H9 (cell line): Measurements from ENCODE around the gene CNMD. TPM values are rescaled to one million over a fixed set of nuclear protein-coding genes. Genes with fewer than 3 reads are reported as not detected.

ENCODE experiments used
- DNase-seq: peaks from one replicate; pipeline ENCODE4 v3.0.0-alpha.2; 2017
- H2AFZ ChIP-seq: one replicate; pipeline ENCODE4 v1.6.1; 2013; ENCODE audit warnings: mild to moderate bottlenecking, low read length, control low read depth, moderate library complexity
- H2AK5ac ChIP-seq: 2 replicates; pipeline ENCODE4 v1.6.1; 2013; ENCODE audit warnings: low read length, control low read depth, mixed read lengths; ENCODE audit not compliant: insufficient read length
- H2BK120ac ChIP-seq: one replicate; pipeline ENCODE4 v1.6.1; 2013; ENCODE audit warnings: low read depth, mild to moderate bottlenecking, low read length, control low read depth, inconsistent platforms; ENCODE audit not compliant: poor library complexity, severe bottlenecking
- H2BK12ac ChIP-seq: 2 replicates; pipeline ENCODE4 v1.6.1; 2013; ENCODE audit warnings: low read length, control low read depth, mixed read lengths, low read depth; ENCODE audit not compliant: insufficient read length
- H2BK15ac ChIP-seq: 2 replicates; pipeline ENCODE4 v1.6.1; 2013; ENCODE audit warnings: low read depth, low read length, control low read depth
- H2BK20ac ChIP-seq: one replicate; pipeline ENCODE4 v1.6.1; 2013; ENCODE audit warnings: low read depth, mild to moderate bottlenecking, low read length, control low read depth, inconsistent platforms; ENCODE audit not compliant: poor library complexity, severe bottlenecking
- H2BK5ac ChIP-seq: 2 replicates; pipeline ENCODE4 v1.6.1; 2013; ENCODE audit warnings: low read length, control low read depth, mixed read lengths; ENCODE audit not compliant: insufficient read length
- H3K14ac ChIP-seq: 2 replicates; pipeline ENCODE4 v1.6.1; 2013; ENCODE audit warnings: low read length, control low read depth; ENCODE audit not compliant: insufficient read depth
- H3K18ac ChIP-seq: 2 replicates; pipeline ENCODE4 v1.6.1; 2013; ENCODE audit warnings: low read depth, mild to moderate bottlenecking, mixed read lengths, low read length, control low read depth; ENCODE audit not compliant: insufficient read length
- H3K23ac ChIP-seq: 2 replicates; pipeline ENCODE4 v1.6.1; 2013; ENCODE audit warnings: low read length, control low read depth, mixed read lengths, low read depth; ENCODE audit not compliant: insufficient read length
- H3K23me2 ChIP-seq: 2 replicates; pipeline ENCODE4 v1.6.1; 2013; ENCODE audit warnings: low read depth, mild to moderate bottlenecking, mixed read lengths, low read length, control low read depth; ENCODE audit not compliant: insufficient read length, poor library complexity, severe bottlenecking
- H3K27ac ChIP-seq: 2 replicates; pipeline ENCODE4 v1.5.1; 2013; ENCODE audit warnings: low read length, control low read depth, mixed read lengths, low read depth; ENCODE audit not compliant: insufficient read length
- H3K27me3 ChIP-seq: 2 replicates; pipeline ENCODE4 v1.6.1; 2013; ENCODE audit warnings: low read length, control low read depth, inconsistent platforms; ENCODE audit not compliant: insufficient read depth
- H3K4ac ChIP-seq: 2 replicates; pipeline ENCODE4 v1.6.1; 2013; ENCODE audit warnings: low read depth, mild to moderate bottlenecking, control low read depth, inconsistent platforms, low read length, moderate library complexity
- H3K4me1 ChIP-seq: 2 replicates; pipeline ENCODE4 v1.6.1; 2013; ENCODE audit warnings: low read length, control low read depth, inconsistent platforms; ENCODE audit not compliant: insufficient read depth
- H3K4me2 ChIP-seq: 2 replicates; pipeline ENCODE4 v1.6.1; 2013; ENCODE audit warnings: low read length, control low read depth, mixed read lengths; ENCODE audit not compliant: insufficient read length, insufficient read depth
- H3K56ac ChIP-seq: 2 replicates; pipeline ENCODE4 v1.6.1; 2013; ENCODE audit warnings: low read depth, mild to moderate bottlenecking, mixed read lengths, low read length, control low read depth; ENCODE audit not compliant: insufficient read length
- H3K79me1 ChIP-seq: 2 replicates; pipeline ENCODE4 v1.6.1; 2013; ENCODE audit warnings: low read depth, mild to moderate bottlenecking, moderate library complexity, low read length, control low read depth, inconsistent platforms; ENCODE audit not compliant: insufficient read depth, poor library complexity, severe bottlenecking
- H3K79me2 ChIP-seq: 2 replicates; pipeline ENCODE4 v1.6.1; 2013; ENCODE audit warnings: low read length, control low read depth, inconsistent platforms; ENCODE audit not compliant: insufficient read depth
- H3K9ac ChIP-seq: 2 replicates; pipeline ENCODE4 v1.6.1; 2013; ENCODE audit warnings: low read length, control low read depth, mixed read lengths; ENCODE audit not compliant: insufficient read length; ENCODE audit errors: extremely low read depth
- H3K9me3 ChIP-seq: one replicate; pipeline ENCODE4 v1.6.1; 2013; ENCODE audit warnings: low read depth, low read length, inconsistent platforms; ENCODE audit not compliant: control insufficient read depth
- H3T11ph ChIP-seq: one replicate; pipeline ENCODE4 v1.6.1; 2013; ENCODE audit warnings: mild to moderate bottlenecking, low read length, control low read depth, inconsistent platforms
- H4K20me1 ChIP-seq: one replicate; pipeline ENCODE4 v1.6.1; 2013; ENCODE audit not compliant: control insufficient read depth, insufficient read length, insufficient read depth
- H4K5ac ChIP-seq: 2 replicates; pipeline ENCODE4 v1.6.1; 2013; ENCODE audit warnings: low read depth, mild to moderate bottlenecking, mixed read lengths, low read length, control low read depth; ENCODE audit not compliant: insufficient read length
- H4K8ac ChIP-seq: replicated peaks from 2 replicates; pipeline ENCODE4 v1.6.1; 2013; ENCODE audit warnings: low read length, control low read depth, mixed read lengths, low read depth; ENCODE audit not compliant: insufficient read length
- H4K91ac ChIP-seq: 2 replicates; pipeline ENCODE4 v1.6.1; 2013; ENCODE audit warnings: low read depth, mild to moderate bottlenecking, moderate library complexity, mixed read lengths, low read length, control low read depth; ENCODE audit not compliant: insufficient read length
- H3K27ac Mint-ChIP-seq, 3 experiments: 2 replicates in 2 of 3; 3 replicates in 1 of 3; pipeline ENCODE4 v1.8.0; 2020 to 2021; ENCODE audit warnings: mixed read lengths in 3 of 3, mild to moderate bottlenecking in 1 of 3, moderate library complexity in 1 of 3
- H3K27me3 Mint-ChIP-seq: 2 replicates; pipeline ENCODE4 v1.8.0; 2021; ENCODE audit warnings: low read depth, mild to moderate bottlenecking, moderate library complexity, mixed read lengths
- H3K36me3 Mint-ChIP-seq, 3 experiments: 2 replicates in 2 of 3; 3 replicates in 1 of 3; pipeline ENCODE4 v1.8.0; 2020 to 2021; ENCODE audit warnings: low read depth in 3 of 3, mixed read lengths in 3 of 3; ENCODE audit not compliant: insufficient read depth in 1 of 3
- H3K4me1 Mint-ChIP-seq, 2 experiments: 2 replicates each; pipeline ENCODE4 v1.8.0; 2020; ENCODE audit warnings: mixed read lengths in 2 of 2
- H3K4me3 Mint-ChIP-seq, 2 experiments: 2 replicates in 1 of 2; 3 replicates in 1 of 2; pipeline ENCODE4 v1.8.0; 2020 to 2021; ENCODE audit warnings: mild to moderate bottlenecking in 2 of 2, mixed read lengths in 2 of 2, moderate library complexity in 1 of 2
- H3K9me3 Mint-ChIP-seq, 2 experiments: 2 replicates in 1 of 2; 3 replicates in 1 of 2; pipeline ENCODE4 v1.8.0; 2020; ENCODE audit warnings: mild to moderate bottlenecking in 2 of 2, mixed read lengths in 2 of 2, moderate library complexity in 1 of 2
- CTCF ChIP-seq: fragments of 200-600 bp; sonication (generic); conservative IDR thresholded peaks from 3 replicates; pipeline ENCODE4 v1.8.0; 2021; ENCODE audit warnings: antibody characterized with exemption, mild to moderate bottlenecking
- whole genome bisulfite sequencing: extraction: QIAGEN DNeasy Blood & Tissue Kit; methylation state at CpG from one replicate; pipeline ENCODE4 v1.1.7; 2013; ENCODE audit warnings: missing lambda C conversion rate, low lambda C conversion rate, mixed read lengths; ENCODE audit not compliant: insufficient read length; ENCODE audit errors: extremely low coverage; 5-methylcytosine and 5-hydroxymethylcytosine counted together
- total RNA-seq: library from RNA; stranded (reverse); gene quantifications from 2 replicates; pipeline ENCODE4 v1.2.1, GENCODE V29; 2021

The CNMD gene
- total RNA-seq, 1 experiment from 2014 or later, result 96.0 TPM

GRCh38 chr13:52758114-52758513, 18.5 kb upstream of the CNMD start:
- no peaks in the 10 kb centered on the region for H4K20me1 ChIP-seq
- H2BK15ac ChIP-seq, result no peak overlapping the region
- H3K9me3 Mint-ChIP-seq, result no peaks in the 10 kb centered on the region
- H4K5ac ChIP-seq, result no peak overlapping the region
- no peak overlapping the region for H3K4me3 Mint-ChIP-seq
- H2BK20ac ChIP-seq, result no peak overlapping the region
- H3K14ac ChIP-seq, result no peak overlapping the region
- H3K27ac ChIP-seq, result no peak overlapping the region
- no peaks in the 10 kb centered on the region; the same call in 1 of the 2 replicates for H3K27me3 Mint-ChIP-seq
- no peak overlapping the region for H3K4me2 ChIP-seq
- no peak overlapping the region for H3K56ac ChIP-seq
- peaks cover 5 to 7% of the 10 kb centered on the region in 2 experiments for H3K4me1 Mint-ChIP-seq
- no peak overlapping the region for H2AFZ ChIP-seq
- no peak overlapping the region for H2BK5ac ChIP-seq
- H3K36me3 Mint-ChIP-seq, result no peaks in the 10 kb centered on the region
- no peak overlapping the region for H3K9ac ChIP-seq
- H2BK120ac ChIP-seq, result no peak overlapping the region
- H3K79me1 ChIP-seq, result no peaks in the 10 kb centered on the region
- no peak overlapping the region for H3K18ac ChIP-seq
- no peaks in the 10 kb centered on the region for H3K9me3 ChIP-seq
- H4K8ac ChIP-seq, result no peak overlapping the region
- H2AK5ac ChIP-seq, result no peak overlapping the region
- no peaks in the 10 kb centered on the region for H3K23me2 ChIP-seq
- no peak for TF ChIP-seq CTCF
- no peak for DNase-seq
- WGBS, result no CpG with 5 or more reads among the region's 3 CpGs
- no peak overlapping the region for H3T11ph ChIP-seq
- H4K91ac ChIP-seq, result no peak overlapping the region
- no peak overlapping the region for H2BK12ac ChIP-seq
- no peaks in the 10 kb centered on the region for H3K27me3 ChIP-seq
- no peak overlapping the region; a peak in 1 of 7 replicates for H3K27ac Mint-ChIP-seq
- H3K4me1 ChIP-seq, result no peaks in the 10 kb centered on the region
- no peaks in the 10 kb centered on the region for H3K79me2 ChIP-seq
- no peak overlapping the region for H3K4ac ChIP-seq
- H3K23ac ChIP-seq, result no peak overlapping the region
